Colon (tissue), 2 donors: ENCODE data around the gene AHNAK.
"Not testable (repeated sequence)": the region's sequence is repeated elsewhere in the genome, so short reads cannot be mapped to it uniquely, and the experiment has no call there.

Experiments
- FAIRE-seq: peaks from 2 replicates; lab custom pipeline; 2012; peaks lifted over from hg19 to GRCh38; lab: Jason Lieb, UNC
- donor health status: control.
- donor health status: control.

Gene AHNAK, protein sequence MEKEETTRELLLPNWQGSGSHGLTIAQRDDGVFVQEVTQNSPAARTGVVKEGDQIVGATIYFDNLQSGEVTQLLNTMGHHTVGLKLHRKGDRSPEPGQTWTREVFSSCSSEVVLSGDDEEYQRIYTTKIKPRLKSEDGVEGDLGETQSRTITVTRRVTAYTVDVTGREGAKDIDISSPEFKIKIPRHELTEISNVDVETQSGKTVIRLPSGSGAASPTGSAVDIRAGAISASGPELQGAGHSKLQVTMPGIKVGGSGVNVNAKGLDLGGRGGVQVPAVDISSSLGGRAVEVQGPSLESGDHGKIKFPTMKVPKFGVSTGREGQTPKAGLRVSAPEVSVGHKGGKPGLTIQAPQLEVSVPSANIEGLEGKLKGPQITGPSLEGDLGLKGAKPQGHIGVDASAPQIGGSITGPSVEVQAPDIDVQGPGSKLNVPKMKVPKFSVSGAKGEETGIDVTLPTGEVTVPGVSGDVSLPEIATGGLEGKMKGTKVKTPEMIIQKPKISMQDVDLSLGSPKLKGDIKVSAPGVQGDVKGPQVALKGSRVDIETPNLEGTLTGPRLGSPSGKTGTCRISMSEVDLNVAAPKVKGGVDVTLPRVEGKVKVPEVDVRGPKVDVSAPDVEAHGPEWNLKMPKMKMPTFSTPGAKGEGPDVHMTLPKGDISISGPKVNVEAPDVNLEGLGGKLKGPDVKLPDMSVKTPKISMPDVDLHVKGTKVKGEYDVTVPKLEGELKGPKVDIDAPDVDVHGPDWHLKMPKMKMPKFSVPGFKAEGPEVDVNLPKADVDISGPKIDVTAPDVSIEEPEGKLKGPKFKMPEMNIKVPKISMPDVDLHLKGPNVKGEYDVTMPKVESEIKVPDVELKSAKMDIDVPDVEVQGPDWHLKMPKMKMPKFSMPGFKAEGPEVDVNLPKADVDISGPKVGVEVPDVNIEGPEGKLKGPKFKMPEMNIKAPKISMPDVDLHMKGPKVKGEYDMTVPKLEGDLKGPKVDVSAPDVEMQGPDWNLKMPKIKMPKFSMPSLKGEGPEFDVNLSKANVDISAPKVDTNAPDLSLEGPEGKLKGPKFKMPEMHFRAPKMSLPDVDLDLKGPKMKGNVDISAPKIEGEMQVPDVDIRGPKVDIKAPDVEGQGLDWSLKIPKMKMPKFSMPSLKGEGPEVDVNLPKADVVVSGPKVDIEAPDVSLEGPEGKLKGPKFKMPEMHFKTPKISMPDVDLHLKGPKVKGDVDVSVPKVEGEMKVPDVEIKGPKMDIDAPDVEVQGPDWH (N-terminal part only)

DNA sequence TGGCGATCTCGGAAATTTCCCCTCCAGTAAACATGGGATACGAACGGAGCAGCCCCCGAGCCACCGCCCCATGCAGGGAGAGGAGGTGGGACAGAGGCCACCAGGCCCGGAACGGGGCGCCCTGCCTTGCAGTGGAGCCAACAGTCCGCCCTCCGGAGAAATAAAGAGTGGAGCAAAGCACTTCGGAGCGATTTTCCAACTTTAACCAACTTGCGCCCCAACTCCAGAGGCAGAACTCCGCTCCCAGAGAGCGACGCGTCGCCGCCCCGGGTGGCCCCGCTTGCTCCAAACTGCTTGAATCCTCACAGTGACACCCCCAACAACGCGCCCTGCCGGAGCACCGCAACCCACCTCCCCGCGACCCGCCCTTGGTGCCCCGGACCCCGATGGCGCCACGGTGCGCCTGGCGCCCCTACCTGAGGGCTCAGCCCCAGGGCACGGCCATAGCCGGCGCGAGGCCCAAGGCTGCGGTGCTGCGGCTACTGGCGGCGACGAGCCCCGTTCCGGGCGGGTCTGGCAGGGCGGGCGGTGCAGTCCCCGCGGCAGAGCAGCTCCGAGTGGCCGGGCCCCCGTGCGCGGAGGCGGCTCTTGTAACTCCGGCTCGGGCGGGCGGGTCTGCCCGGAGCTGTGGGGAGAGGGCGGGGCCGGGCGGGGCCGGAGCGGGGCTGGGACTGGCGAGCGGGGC lies at the start of gene AHNAK:
Gene AHNAK, minus strand, starts transcription at position 563 of the 685 bp plus-strand sequence. CDS start 10,708 bp downstream, outside the sequence.
- no peak for FAIRE-seq

DNA sequence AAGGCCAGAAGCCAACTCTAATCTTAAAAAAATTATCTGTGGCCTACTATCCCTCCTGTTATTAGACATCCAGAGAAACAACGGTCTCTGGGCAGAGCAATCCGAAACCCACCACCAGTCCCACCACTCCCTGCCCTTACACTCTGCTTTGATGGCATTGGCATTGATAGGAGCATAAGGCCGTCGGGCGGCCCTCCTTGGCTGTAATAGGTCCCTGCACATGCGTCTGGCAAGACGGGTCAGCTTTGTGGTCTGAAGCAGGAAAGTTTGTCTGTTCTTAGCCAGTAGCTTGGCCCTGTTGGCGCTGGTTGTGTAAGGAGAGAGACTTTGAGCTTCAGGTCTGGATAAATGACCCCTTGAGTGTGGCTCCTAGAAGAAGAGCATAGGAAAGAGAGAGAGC lies 48.5 kb upstream of the AHNAK start:
- FAIRE-seq = no peak

DNA sequence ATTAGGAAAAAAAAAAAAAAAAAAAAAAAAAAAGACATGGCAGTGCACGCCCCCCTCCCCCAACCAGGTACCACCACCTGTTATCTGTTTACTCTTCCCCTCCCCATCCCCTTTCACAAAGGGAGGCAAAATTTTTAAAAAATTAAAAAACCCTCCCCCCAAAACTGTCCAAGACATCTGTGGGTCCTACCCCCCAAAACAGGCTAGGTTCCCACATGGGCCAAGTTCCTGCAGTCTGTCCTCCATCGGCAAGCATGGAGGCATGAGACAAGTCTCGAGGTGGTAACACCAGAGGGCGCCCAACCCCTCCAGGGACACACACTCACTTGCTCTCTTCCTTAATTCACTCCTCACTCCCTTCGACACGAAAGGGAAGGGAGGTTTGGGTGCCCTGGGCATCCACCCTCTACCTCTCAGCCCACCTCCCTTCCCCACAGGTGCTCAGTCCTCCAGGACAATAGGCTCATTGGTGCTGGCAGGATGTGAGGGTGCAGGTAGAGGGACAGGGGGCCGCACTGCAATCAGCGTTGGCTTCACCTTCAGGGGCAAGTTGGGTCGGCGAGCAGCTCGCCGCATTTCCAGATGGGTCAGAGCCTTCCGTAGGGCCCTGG lies 46.9 kb upstream of the AHNAK start:
- FAIRE-seq = no peak

DNA sequence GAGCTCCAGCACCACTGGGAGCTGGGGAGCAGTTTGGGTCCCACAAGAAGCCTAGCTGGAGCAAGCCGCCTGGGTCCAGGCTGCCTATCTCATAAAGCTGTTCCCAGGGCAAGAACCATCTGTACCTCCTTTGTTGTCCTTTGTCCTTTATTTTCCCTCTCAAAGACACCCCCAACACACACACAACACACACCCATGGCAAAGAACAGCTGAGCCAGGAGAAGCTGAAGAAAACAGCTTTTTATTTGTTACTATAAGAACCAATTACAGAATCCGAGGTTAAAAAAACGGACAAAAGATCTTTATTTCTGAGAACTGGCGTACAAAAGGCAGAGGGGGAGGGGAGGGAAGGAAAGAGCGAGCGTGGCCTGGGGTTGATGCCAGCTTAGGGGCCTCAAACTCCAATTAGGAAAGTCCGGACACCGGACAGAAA lies 46.4 kb upstream of the AHNAK start:
- no peak for FAIRE-seq

DNA sequence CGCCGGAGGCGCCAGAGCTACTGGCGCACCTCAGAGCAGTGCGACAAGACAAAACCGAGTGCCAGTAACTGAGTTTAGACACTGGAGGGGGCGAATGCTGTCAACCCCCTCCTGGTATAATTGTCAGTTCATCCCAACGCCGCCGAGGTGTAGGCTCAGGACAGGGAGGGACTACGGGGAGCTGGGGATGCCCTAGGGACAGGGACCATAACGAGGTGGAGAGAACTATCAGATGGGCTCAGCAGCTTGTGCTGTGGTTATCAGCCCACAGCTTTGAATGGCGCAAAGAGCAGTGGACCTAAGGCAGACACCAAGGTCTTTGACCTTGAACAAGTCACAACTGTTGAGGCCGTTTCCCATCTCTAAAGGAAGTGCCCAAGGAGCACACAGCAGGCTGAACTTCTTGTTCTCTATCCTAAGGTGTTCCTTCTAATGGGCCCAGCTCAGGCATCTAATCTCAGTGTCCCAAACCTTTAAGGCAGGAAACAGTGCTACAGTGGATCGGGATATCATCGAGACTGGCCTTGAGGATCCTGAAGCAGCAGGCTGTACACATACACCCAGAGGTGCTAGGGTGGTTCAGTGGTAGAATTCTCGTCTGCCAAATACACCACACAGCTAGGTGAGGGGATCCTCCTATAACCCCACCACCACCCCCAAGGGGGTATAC lies 45.7 kb upstream of the AHNAK start:
- no peak for FAIRE-seq

DNA sequence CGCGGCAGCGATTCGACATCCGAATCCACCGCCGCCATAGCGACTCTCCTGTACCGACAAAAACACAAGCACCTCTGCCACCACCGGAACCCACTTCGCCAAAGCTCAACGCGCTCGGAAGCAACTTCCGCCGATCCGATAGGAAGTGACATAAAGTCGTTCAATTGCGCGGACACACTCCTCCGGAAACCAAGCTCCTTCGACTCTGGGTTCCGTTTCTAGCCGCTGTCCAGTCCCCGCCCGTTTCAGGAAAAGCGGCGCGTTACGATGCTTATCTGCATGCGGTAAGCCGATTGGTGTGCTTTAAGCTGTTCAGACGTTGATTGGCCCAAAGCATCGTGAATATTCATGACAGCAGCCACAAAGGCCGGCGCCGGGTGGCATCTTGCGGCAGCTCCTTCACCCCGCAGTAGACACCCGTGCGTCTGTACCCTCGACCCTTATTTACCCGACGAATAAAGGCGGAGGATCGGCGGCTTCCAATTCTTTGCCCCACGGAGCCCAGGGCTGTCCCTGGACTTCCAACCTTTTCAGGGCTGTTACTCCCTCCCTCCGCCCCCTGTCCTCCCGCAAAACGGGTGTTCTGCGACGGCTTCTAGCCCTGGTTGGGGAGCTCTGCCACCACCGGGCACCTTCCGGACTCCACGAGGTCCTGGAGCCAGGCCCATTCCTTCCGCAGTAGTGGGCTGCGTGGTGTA lies 45.0 kb upstream of the AHNAK start, which contains the start of gene TUT1:
Gene TUT1, minus strand, starts transcription at position 76 of the 698 bp plus-strand sequence. Its CDS starts 38 bp downstream, at position 38.
- no peak for FAIRE-seq

DNA sequence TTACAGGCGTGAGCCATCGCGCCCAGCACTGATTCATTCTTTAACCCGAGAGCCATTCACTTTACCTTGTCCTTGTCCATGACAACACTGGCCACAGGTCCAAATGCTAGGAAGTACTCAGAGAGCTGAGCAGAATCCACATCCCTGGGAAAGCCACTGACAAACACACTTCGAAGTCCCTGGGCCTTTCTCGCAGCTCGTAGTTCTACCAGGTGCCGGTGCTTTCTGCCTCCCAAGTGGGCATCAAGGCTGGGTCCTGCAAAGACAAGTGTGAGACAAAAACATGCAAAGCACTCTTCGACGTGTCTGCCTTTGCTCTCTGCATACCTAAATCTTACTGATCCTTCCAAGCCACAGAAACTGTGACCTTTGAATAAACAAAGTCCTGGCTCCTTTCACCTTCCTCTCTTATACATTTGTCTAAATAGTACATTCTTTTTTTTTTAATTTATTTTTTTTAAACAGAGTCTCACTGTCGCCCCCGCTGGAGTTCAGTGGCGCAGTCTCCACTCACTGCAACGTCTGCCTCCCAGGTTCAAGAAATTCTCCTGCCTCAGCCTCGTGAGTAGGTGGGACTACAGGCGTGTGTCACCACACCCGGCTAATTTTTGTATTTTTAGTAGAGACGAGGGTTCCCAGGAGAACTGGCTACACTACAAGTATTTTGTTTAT lies 42.5 kb upstream of the AHNAK start:
- FAIRE-seq = no peak

DNA sequence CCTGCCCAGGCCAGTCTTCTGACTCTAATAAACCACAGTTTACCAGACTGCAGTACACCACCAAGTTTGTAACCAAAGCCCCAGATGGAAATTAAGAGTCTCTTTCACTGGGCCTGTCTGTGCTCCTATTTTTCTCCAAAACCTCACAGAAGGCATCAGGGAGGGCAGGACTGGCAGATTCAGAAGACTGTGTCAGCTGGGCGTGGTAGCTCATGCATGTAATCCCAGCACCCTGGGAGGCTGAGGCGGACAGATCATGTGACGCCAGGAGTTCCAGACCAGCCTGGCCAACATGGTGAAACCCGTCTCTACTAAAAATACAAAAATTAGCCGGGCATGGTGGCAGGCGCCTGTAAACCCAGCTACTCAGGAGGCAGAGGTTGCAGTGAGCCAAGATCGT lies 38.8 kb upstream of the AHNAK start:
- FAIRE-seq = not testable (repeated sequence)

DNA sequence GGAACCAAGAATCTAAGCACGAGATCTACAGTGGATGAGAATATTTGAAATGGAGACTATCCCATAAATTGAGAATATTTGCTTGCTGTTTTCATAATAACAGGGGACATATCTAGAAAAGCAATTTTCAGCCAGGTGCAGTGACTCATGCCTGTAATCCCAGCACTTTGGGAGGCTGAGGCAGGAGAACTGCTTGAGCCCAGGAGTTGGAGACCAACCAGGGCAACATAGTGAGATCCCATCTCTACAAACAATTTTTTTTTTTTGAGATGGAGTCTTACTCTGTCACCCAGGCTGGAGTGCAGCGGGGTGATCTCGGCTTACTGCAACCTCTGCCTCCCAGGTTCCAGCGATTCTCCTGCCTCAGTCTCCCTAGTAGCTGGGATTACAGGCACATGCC lies 35.1 kb upstream of the AHNAK start:
- not testable (repeated sequence) for FAIRE-seq

DNA sequence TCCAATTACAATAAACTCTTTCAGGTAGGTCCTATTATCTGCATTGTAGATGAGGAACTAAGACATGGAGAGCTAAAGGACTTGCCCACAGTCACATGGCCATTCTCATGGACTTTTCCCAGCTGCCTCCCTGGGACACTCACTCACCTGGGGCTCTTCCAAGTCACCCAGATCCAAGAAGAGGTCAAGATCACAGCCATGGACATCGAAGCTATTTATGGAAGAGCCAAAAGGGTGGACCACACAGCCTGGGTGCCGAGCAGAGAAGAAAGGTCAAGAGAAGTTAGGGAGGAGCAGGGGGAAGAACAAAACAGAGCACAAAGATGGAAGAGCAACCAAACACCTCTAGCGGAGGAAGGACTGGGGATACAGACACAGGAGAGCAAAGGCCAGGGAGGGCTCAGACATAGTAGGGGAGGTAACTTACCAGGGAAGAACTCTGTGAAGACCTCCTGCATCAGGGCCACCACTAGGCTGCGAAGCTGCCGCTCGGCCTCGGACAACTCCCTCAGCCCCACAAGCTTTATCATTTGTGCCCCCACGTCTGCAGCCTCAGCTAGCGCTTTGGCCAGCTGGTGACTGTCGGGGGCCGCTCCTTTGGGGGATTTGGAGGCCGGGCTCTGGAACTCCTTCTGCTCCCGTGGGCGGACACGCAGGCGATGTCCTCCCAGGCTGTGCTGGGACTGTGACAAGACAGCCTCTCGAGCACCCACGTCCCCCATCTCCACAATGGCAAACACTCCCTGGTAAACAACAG lies 34.5 kb upstream of the AHNAK start:
- FAIRE-seq = no peak

DNA sequence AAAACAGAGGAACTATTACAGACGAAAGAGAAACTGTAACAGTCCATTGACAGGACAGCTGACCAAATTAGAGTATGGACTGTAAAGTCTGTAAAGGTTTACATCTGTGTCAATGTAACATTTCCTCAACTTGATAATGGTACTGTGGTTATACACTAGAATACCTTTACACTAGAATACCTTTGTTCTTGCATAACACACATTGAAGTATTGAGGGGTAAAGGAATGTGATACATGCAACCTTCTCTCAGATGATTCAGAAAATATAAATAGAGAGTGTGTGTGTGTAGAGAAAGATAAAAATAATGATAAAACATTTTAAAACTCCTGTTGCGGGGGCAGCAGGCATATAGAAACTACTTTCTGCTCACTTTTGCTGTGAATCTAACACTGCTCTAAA lies 32.6 kb upstream of the AHNAK start:
- no peak for FAIRE-seq

DNA sequence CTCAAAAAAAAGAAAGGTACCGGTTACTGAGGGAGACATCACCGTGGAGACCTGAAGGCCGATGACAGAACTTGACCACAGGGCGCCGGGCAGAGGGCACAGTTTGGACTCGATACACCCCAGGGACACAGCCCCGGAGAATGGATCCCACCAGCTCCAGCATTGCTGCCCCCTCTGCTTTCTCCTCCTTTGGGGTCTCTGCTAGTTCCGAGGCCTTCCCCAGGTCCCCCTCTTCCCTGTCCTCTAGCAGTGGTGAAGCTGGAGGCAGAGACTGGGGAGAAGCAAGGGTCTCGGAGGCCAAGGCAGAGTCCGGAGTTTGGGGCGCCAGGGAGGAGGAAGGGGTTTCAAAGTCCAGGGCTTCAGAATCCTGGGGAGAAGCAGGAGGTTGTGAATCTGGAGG lies 31.9 kb upstream of the AHNAK start:
- FAIRE-seq = no peak

DNA sequence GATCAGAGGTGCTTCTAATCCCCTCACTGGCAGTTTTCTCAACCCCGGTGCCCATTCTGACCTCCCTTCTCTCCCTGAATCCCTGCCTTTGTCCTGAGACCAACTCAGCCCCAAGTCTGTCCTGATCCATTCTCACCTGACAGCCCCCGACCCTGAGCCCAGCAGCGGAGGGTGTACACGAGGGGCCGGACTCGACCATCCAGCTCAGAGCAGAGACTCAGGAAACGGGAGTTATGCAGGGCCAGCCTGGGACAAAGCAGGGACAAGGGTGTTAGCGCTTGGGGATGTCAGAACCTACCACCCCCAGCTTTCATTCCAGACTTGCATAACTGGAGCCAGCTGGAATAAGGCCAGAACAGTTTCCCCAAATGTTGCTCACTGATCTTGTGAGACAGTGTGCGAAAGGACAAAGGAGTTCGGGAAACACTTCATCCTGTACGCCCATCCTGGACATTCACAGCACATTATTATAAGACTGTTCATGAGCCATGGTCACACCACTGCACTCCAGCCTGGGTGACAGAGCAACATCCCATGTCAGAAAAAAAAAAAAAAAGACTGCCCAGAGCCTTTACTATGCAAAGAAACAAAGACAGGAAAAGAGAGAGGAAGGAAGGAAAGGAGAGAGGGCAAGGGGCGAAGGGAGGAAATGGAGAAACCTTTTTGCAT lies 30.6 kb upstream of the AHNAK start:
- no peak for FAIRE-seq

DNA sequence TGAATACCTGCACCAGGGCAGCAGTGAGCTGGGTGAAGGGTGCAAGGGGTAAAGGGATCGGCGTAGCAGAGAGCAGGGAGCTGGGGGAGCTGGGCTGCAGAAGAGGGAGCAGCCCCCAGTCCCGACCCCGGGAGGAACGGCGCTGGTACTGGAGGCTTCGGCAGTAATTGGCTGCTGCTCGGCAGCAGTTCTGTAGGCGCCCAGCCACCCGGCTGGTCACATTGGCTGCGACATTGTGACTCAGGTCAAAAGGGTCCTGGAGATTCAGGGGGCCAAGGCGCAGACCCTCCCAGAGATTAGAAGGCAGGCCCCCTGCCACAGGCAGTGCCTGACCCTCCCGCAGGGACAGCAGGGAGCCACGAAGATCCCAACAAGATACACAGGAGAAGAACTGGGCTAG lies 29.2 kb upstream of the AHNAK start:
- no peak for FAIRE-seq

DNA sequence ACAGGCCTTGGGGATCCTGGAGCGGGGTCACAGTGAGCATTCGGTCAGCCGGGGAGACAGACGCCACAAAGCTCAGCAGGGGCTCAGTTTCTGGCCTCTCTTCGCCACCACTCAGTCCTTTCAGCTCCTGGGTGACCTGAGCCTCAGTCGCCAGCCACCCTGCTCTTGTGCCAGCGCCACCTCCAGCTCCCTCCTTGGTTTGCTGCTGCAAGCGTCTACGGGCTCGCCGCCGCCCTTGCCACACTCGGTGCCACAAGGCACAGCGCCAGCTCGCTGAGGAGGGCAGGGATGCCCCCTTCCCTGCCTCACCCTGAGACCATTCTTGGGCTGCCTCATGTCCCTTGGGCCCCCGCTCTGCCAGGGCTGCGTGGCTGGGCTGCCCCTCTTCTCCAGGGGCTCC lies 28.6 kb upstream of the AHNAK start:
- FAIRE-seq = no peak

DNA sequence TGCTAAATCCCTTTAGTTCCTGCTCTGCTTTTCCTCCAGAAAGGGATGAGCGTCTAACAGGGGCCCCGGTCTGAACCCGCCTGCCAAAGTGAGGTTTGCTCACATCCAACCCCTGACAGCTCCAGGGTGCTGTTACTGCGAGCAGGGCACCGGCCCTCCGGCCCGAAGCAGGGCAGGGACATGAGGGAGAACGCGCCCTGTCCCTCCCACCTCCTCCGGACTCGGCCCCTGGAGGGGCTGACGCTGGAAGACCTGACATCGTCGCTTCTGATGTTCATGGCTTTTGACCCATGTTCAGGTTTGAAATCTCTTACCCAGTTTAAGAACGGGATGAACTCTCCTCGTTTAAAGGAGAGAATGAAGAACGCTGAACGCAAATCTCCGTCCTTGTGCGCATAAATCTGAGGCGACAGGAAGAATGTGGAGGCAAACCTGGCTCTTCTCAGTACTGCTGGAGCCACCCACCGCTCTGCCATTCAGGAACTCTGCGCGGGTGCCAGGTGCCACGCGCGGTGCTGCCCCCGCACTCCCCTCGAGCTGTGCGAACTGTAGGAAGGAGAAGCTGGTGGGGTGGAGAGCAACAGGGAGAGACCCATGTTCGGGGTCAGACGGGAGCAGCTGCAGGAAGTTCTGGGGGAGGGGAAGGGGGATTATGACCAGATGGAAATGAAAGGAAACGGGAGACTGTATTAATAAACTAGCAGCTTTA lies 27.9 kb upstream of the AHNAK start:
- no peak for FAIRE-seq

DNA sequence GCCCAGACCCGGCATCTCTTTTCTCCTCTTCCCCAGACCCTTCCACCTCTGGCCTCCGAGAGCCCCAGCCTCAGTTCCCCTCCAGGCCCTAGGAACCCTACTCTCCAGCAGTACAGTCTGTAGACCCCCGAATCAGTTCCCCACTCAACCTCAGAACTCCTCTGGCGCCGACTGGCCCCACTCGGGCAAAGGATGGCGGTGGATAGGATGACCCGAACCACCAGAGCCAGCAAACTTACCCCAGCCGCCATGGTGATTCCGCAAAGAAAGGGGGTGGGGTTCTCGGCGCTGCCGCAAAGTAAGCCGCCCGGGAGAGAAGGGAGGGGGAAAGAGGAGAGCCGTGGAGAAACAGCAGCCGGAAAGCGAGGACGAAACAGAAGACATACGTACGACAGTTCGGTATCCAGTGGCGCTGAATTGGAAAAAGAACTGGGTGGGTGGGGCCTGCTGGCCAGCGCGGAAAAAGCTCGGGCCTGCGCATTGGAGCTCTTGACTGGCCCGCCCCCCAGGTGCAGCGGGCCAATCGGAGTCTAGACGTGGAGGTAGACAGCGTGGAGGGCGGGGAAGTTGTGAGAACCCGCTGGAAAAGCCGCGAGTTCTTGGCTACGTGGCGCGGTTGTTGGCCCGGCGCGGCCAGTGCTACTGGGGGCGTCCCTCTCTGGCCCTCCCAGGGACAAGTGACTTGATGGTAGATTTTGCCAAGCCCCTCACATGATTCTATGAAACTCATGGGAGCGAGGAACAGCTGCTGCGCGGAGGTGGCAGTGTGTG lies 27.2 kb upstream of the AHNAK start, which contains the start of gene EEF1G:
Gene EEF1G, minus strand, starts transcription at position 300 of the 771 bp plus-strand sequence. Its CDS starts 49 bp downstream, at position 251.
- FAIRE-seq = no peak
